IMR-90 (cell line): ENCODE data around the gene SLC2A6. TPM values are rescaled to one million over a fixed set of nuclear protein-coding genes. Genes with fewer than 3 reads are reported as not detected.

Experiments
- ATAC-seq: fragments of 200-7000 bp; cut with Tn5 transposase; 2 replicates; pipeline ENCODE4 v1.9.1; 2020; ENCODE audit warnings: low read depth, mild to moderate bottlenecking, moderate library complexity
- BruUV-seq: library from RNA; stranded (reverse); fragments of 400-500 nt; replicated peaks from 2 replicates; lab custom pipeline; 2021; lab: Mats Ljungman, UMichigan
- CTCF ChIA-PET: fragments of 300-600 bp; formaldehyde crosslinking; extraction: SDS; loops from one replicate; lab custom pipeline; 2021; ENCODE audit warnings: antibody characterized with exemption; lab: Yijun Ruan, JAX
- POLR2A ChIA-PET: fragments of 300-600 bp; sonication (Branson Sonifier 250); formaldehyde crosslinking; loops from one replicate; lab custom pipeline; 2022; ENCODE audit warnings: antibody characterized with exemption; ENCODE audit not compliant: unreplicated experiment; lab: Charles Lee
- DNase-seq: peaks from one replicate; pipeline ENCODE4 v3.0.0; 2013
- H2AFZ ChIP-seq: replicated peaks from 2 replicates; pipeline ENCODE3; 2013; ENCODE audit warnings: low read length, mild to moderate bottlenecking; ENCODE audit not compliant: poor library complexity
- H2AK5ac ChIP-seq: 2 replicates; pipeline ENCODE4 v1.6.1; 2013; ENCODE audit warnings: low read depth, low read length, inconsistent platforms
- H2AK9ac ChIP-seq: replicated peaks from 2 replicates; pipeline ENCODE3; 2013; ENCODE audit warnings: mild to moderate bottlenecking, low read depth, low read length, moderate library complexity; ENCODE audit not compliant: poor library complexity
- H2BK120ac ChIP-seq: 2 replicates; pipeline ENCODE4 v1.6.1; 2013; ENCODE audit warnings: low read depth, low read length, inconsistent platforms
- H2BK15ac ChIP-seq: 3 replicates; pipeline ENCODE4 v1.6.1; 2013; ENCODE audit warnings: low read depth, low read length, inconsistent platforms
- H2BK20ac ChIP-seq: 2 replicates; pipeline ENCODE4 v1.6.1; 2013; ENCODE audit warnings: low read depth, mild to moderate bottlenecking, inconsistent platforms, low read length, moderate library complexity
- H2BK5ac ChIP-seq: 2 replicates; pipeline ENCODE4 v1.6.1; 2013; ENCODE audit warnings: mild to moderate bottlenecking, low read depth, low read length, inconsistent platforms; ENCODE audit not compliant: poor library complexity, severe bottlenecking
- H3K14ac ChIP-seq: replicated peaks from 2 replicates; pipeline ENCODE4 v1.6.1; 2013; ENCODE audit warnings: low read depth, low read length, inconsistent platforms
- H3K18ac ChIP-seq: 2 replicates; pipeline ENCODE4 v1.6.1; 2013; ENCODE audit warnings: low read depth, low read length, control low read depth
- H3K23ac ChIP-seq: 2 replicates; pipeline ENCODE4 v1.6.1; 2013; ENCODE audit warnings: low read depth, low read length, inconsistent platforms
- H3K27ac ChIP-seq: 2 replicates; pipeline ENCODE4 v1.5.1; 2013; ENCODE audit warnings: mild to moderate bottlenecking, control low read depth, low read length; ENCODE audit not compliant: insufficient read depth
- H3K27me3 ChIP-seq: 2 replicates; pipeline ENCODE4 v1.6.1; 2013; ENCODE audit warnings: low read length; ENCODE audit not compliant: control insufficient read depth, insufficient read depth
- H3K36me3 ChIP-seq: 2 replicates; pipeline ENCODE4 v1.6.1; 2013; ENCODE audit warnings: low read length, mixed read lengths; ENCODE audit not compliant: control insufficient read depth, insufficient read depth
- H3K4ac ChIP-seq: 2 replicates; pipeline ENCODE4 v1.6.1; 2013; ENCODE audit warnings: low read depth, low read length, inconsistent platforms
- H3K4me1 ChIP-seq: 2 replicates; pipeline ENCODE4 v1.6.1; 2013; ENCODE audit warnings: low read length, mixed read lengths; ENCODE audit not compliant: control insufficient read depth, insufficient read depth
- H3K4me2 ChIP-seq: 2 replicates; pipeline ENCODE4 v1.6.1; 2013; ENCODE audit warnings: low read depth, mild to moderate bottlenecking, control low read depth, low read length, moderate library complexity
- H3K4me3 ChIP-seq: 2 replicates; pipeline ENCODE4 v1.5.1; 2013; ENCODE audit warnings: low read depth, mild to moderate bottlenecking, control low read depth, low read length, moderate library complexity; ENCODE audit not compliant: insufficient read depth
- H3K56ac ChIP-seq: 2 replicates; pipeline ENCODE4 v1.6.1; 2013; ENCODE audit warnings: low read length, inconsistent platforms; ENCODE audit not compliant: insufficient read depth; ENCODE audit errors: extremely low read depth
- H3K79me1 ChIP-seq, 2 experiments: 2 replicates each; pipeline ENCODE4 v1.6.1; 2013; ENCODE audit warnings: low read length in 2 of 2, inconsistent platforms in 1 of 2, low read depth in 1 of 2
- H3K9ac ChIP-seq: 2 replicates; pipeline ENCODE4 v1.6.1; 2013; ENCODE audit warnings: low read depth, low read length, control low read depth
- H3K9me1 ChIP-seq: 2 replicates; pipeline ENCODE4 v1.6.1; 2013; ENCODE audit warnings: low read length, inconsistent platforms; ENCODE audit not compliant: insufficient read depth
- H3K9me3 ChIP-seq: 2 replicates; pipeline ENCODE4 v1.6.1; 2013; ENCODE audit warnings: low read length; ENCODE audit not compliant: control insufficient read depth, insufficient read depth
- H4K20me1 ChIP-seq: 2 replicates; pipeline ENCODE4 v1.6.1; 2013; ENCODE audit warnings: low read length, inconsistent platforms; ENCODE audit not compliant: insufficient read depth
- H4K5ac ChIP-seq: 2 replicates; pipeline ENCODE4 v1.6.1; 2013; ENCODE audit warnings: mild to moderate bottlenecking, low read depth, low read length, control low read depth
- H4K8ac ChIP-seq, 2 experiments: 2 replicates each; pipeline ENCODE4 v1.6.1; 2013; ENCODE audit warnings: low read depth in 2 of 2, low read length in 2 of 2, control low read depth in 1 of 2, inconsistent platforms in 1 of 2
- H4K91ac ChIP-seq: 2 replicates; pipeline ENCODE4 v1.6.1; 2013; ENCODE audit warnings: low read depth, low read length, inconsistent platforms; ENCODE audit not compliant: insufficient read depth
- CEBPB ChIP-seq: IDR thresholded peaks from 2 replicates; pipeline ENCODE4 v1.6.1; 2012; ENCODE audit warnings: low read depth, low read length, improper control_type of control experiment
- ELK1 ChIP-seq: fragments of 150-350 bp; IDR thresholded peaks from 2 replicates; pipeline ENCODE4 v1.6.1; 2016; ENCODE audit warnings: low read depth, mild to moderate bottlenecking, low read length, moderate library complexity, borderline replicate concordance
- FOS ChIP-seq: fragments of 150-350 bp; IDR thresholded peaks from 2 replicates; pipeline ENCODE4 v1.6.1; 2016; ENCODE audit warnings: low read depth, low read length
- MAZ ChIP-seq: IDR thresholded peaks from 2 replicates; pipeline ENCODE4 v1.6.1; 2012; ENCODE audit warnings: low read depth, mild to moderate bottlenecking, low read length, improper control_type of control experiment, moderate library complexity, borderline replicate concordance
- NFE2L2 ChIP-seq: fragments of 150-350 bp; IDR thresholded peaks from 2 replicates; pipeline ENCODE4 v1.6.1; 2016; ENCODE audit warnings: low read depth, mild to moderate bottlenecking, low read length
- POLR2A ChIP-seq: IDR thresholded peaks from 2 replicates; pipeline ENCODE4 v1.6.1; 2012; ENCODE audit warnings: mild to moderate bottlenecking, low read depth, low read length
- RCOR1 ChIP-seq: IDR thresholded peaks from 2 replicates; pipeline ENCODE4 v1.6.1; 2012; ENCODE audit warnings: mild to moderate bottlenecking, low read length, improper control_type of control experiment; ENCODE audit not compliant: insufficient replicate concordance
- SMC3 ChIP-seq: fragments of 150-350 bp; IDR thresholded peaks from 2 replicates; pipeline ENCODE4 v1.6.1; 2016; ENCODE audit warnings: low read depth, mild to moderate bottlenecking, antibody characterized with exemption, low read length, moderate library complexity
- WGBS, 2 experiments: methylation state at CpG; one replicate each; pipeline versions ENCODE4 v1.1.5 to v1.1.7; 2013; ENCODE audit warnings: missing lambda C conversion rate in 2 of 2; ENCODE audit not compliant: insufficient read length in 1 of 2; ENCODE audit errors: extremely low coverage in 2 of 2; 5-methylcytosine and 5-hydroxymethylcytosine counted together
- dilution Hi-C: fragments of 300-500 bp; cut with HindIII; formaldehyde crosslinking; loops from one replicate; pipeline ENCODE4 v1.14.3; 2018; ENCODE audit warnings: low sequenced_read_pairs; ENCODE audit not compliant: unreplicated experiment
- in situ Hi-C: fragments of 300-500 bp; cut with MboI; formaldehyde crosslinking; loops from 3 replicates; pipeline ENCODE4 v1.14.3; 2019; ENCODE audit warnings: low sequenced_read_pairs, inconsistent platforms, mixed read lengths
- intact Hi-C: fragments of 100-400 bp; cut with micrococcal nuclease; formaldehyde crosslinking; loops from 2 replicates; pipeline ENCODE4 v1.10.0; 2022
- polyA plus RNA-seq, 3 experiments: library from polyadenylated mRNA; depleted of rRNA; stranded (reverse); fragments of >200 nt; gene quantifications; 2 replicates each; pipeline ENCODE4 v1.2.3, GENCODE V29; 2012; ENCODE audit warnings: low replicate concordance in 1 of 3
- total RNA-seq: library from RNA; depleted of rRNA; stranded (reverse); fragments of >200 nt; gene quantifications from 2 replicates; pipeline ENCODE4 v1.2.3, GENCODE V29; 2012
- TF ChIP-seq, protein P1 (sequence below): conservative IDR thresholded peaks from 2 replicates; pipeline ENCODE4 v1.5.1; 2012; ENCODE audit warnings: mild to moderate bottlenecking, low read depth, low read length, improper control_type of control experiment

Gene SLC2A6
- total and polyA plus RNA-seq, 2 of the 4 experiments (the other 2 are of a cell fraction) = 2.9 to 8.5 TPM

GRCh38 chr9:133439337-133439736, 39.6 kb downstream of the SLC2A6 start:
- H4K8ac ChIP-seq = no peak overlapping the region
- no peak overlapping the region for H2BK5ac ChIP-seq
- H3K4me1 ChIP-seq = no peaks in the 10 kb centered on the region
- no peak overlapping the region for H2AK5ac ChIP-seq
- WGBS, 2 experiments = no CpG with 5 or more reads among the region's 4 CpGs
- no peaks in the 10 kb centered on the region for H3K79me1 ChIP-seq
- H2BK15ac ChIP-seq = no peak overlapping the region
- intact Hi-C loops = no loop called here
- no peak overlapping the region for H3K4me3 ChIP-seq
- H4K5ac ChIP-seq = no peak overlapping the region
- no peak overlapping the region for H2BK20ac ChIP-seq
- no peak overlapping the region for H3K9ac ChIP-seq
- no peaks in the 10 kb centered on the region for H3K9me3 ChIP-seq
- DNase-seq = no peak
- H3K27me3 ChIP-seq = no peaks in the 10 kb centered on the region
- no peak overlapping the region for H2BK120ac ChIP-seq
- no peaks in the 10 kb centered on the region for H3K36me3 ChIP-seq
- no peak overlapping the region for H3K56ac ChIP-seq
- H3K4ac ChIP-seq = no peak overlapping the region
- no peaks in the 10 kb centered on the region for H3K9me1 ChIP-seq
- H3K23ac ChIP-seq = no peak overlapping the region
- POLR2A ChIA-PET = interaction anchor here (0.6 kb wide), 1 partner anchor 62 kb away, joined by 3 read pairs; no protein-coding TSS in a partner anchor
- dilution Hi-C loops = no loop called here
- H3K4me2 ChIP-seq = no peak overlapping the region
- no peak overlapping the region for H3K27ac ChIP-seq
- no peaks in the 10 kb centered on the region for H4K20me1 ChIP-seq
- no peak overlapping the region for H4K91ac ChIP-seq
- H3K14ac ChIP-seq = no peak overlapping the region
- TF ChIP-seq MAZ (no peak), ELK1 (no peak), RCOR1 (no peak), FOS (no peak), POLR2A (no peak), SMC3 (no peak), NFE2L2 (no peak), CEBPB (no peak)
- TF ChIP-seq, protein P1, sequence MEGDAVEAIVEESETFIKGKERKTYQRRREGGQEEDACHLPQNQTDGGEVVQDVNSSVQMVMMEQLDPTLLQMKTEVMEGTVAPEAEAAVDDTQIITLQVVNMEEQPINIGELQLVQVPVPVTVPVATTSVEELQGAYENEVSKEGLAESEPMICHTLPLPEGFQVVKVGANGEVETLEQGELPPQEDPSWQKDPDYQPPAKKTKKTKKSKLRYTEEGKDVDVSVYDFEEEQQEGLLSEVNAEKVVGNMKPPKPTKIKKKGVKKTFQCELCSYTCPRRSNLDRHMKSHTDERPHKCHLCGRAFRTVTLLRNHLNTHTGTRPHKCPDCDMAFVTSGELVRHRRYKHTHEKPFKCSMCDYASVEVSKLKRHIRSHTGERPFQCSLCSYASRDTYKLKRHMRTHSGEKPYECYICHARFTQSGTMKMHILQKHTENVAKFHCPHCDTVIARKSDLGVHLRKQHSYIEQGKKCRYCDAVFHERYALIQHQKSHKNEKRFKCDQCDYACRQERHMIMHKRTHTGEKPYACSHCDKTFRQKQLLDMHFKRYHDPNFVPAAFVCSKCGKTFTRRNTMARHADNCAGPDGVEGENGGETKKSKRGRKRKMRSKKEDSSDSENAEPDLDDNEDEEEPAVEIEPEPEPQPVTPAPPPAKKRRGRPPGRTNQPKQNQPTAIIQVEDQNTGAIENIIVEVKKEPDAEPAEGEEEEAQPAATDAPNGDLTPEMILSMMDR = no peak
- no peak overlapping the region for H2AK9ac ChIP-seq
- no TSS peak for BruUV-seq
- H3K18ac ChIP-seq = no peak overlapping the region
- no peak overlapping the region for H2AFZ ChIP-seq
- in situ Hi-C loops = no loop called here
- no peak for ATAC-seq
- CTCF ChIA-PET = no interaction called here
